Endometrial microvascular endothelial cells (primary cell): ENCODE data around the gene ZNF583. TPM values are rescaled to one million over a fixed set of nuclear protein-coding genes. Genes with fewer than 3 reads are reported as not detected.

Experiments
- in situ Hi-C: cut with HindIII; loops from 2 replicates; pipeline ENCODE4 v1.10.0; 2017; ENCODE audit warnings: low sequenced_read_pairs, low pct_unique_long_range_greater_than_20kb; ENCODE audit errors: inconsistent ontology term
- total RNA-seq: library from RNA; depleted of rRNA; stranded (reverse); fragments of >200 nt; gene quantifications from one replicate; pipeline ENCODE4 v1.2.3, GENCODE V29; 2015; ENCODE audit errors: inconsistent ontology term

Gene ZNF583
- total RNA-seq, 1 donor from 2014 or later = 1.6 TPM

DNA sequence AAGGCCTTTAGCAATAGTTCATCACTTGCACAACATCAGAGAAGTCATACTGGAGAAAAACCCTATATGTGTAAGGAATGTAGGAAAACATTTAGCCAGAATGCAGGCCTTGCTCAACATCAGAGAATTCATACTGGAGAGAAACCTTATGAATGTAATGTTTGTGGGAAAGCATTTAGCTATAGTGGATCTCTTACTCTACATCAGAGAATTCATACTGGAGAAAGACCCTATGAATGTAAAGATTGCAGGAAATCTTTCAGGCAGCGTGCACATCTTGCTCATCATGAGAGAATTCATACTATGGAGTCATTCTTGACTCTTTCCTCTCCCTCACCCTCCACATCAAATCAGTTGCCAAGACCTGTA is 19.8 kb downstream of the ZNF583 start:
- in situ Hi-C loops = no loop called here

DNA sequence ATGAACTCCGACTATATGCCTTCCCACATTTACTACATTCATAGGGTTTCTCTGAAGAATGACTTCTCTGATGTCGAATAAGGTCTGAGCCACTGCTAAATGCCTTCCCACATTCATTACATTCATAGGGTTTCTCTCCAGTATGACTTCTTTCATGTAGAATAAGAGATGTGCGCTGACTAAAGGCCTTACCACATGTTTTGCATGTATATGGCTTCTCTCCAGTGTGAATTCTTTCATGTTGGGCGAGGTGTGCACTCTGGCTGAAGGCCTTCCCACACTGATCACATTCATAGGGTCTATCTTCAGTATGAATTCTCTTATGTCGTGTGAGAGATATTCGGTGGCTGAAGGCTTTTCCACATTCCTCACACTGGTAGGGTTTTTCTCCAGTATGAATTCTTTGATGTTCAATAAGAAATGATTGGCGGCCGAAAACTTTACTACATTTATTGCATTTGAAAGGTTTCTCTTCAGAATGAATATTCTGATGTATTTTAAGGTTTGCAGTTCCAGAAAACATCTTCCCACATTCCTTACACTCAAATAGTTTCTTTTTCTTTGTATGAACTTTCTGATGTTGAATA is 37.2 kb downstream of the ZNF583 start:
- in situ Hi-C loops = no loop called here

DNA sequence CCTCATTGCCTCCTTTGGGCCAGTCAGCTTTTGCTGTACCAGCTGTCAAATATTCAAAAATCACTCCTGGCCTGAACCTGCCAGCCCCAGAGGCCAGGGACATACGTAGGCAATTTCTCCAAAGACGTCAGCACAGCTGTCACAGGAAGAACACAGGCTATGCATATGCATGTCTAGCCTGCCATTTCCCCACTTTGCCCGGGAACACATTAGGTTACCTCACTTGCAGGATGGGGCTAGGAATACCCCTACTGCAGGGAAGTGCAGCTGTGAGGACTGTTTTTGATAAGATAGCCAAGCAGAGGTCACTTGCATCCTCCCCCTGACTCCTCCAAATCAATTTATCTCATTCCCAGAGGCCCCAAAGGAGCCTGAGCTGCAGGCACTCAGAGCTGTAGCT is 70.2 kb downstream of the ZNF583 start:
- in situ Hi-C loops = no loop called here

DNA sequence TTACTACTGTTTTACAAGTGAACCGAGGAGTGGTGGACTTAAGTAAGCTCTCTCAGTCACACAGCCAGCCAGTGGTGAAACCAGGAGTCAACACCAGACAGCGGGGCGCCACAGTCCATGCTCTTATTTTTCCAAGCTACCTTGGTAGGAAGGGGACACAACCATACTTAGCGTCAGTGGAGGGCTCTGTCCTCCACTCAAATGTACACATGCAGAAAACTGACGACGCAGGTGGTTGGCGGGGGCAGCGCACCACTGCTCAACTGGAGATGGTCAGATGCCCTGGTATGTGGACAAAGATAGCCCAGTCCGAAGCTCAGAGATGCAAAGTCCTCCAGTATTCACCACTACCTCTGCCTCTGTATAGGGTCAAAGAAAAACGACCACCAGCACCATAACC is 72.0 kb downstream of the ZNF583 start:
- in situ Hi-C loops = no loop called here

Other genes starting within 250 kb of the ZNF583 start
- gene GALP, start 228.3 kb upstream of the ZNF583 start, total RNA-seq = not detected
- not detected for gene ZSCAN5B, start 206.5 kb upstream of the ZNF583 start, total RNA-seq
- not detected for gene ZSCAN5C, start 202.1 kb upstream of the ZNF583 start, total RNA-seq
- gene EDDM13, start 131.6 kb upstream of the ZNF583 start, total RNA-seq = not detected
- gene ZSCAN5A, start 89.5 kb upstream of the ZNF583 start, total RNA-seq = 10.4 TPM
- 3.1 TPM for gene ZNF582, start 10.8 kb upstream of the ZNF583 start, total RNA-seq
- not detected for gene ZNF667, start 73.0 kb downstream of the ZNF583 start, total RNA-seq
- gene ZNF471, start 103.5 kb downstream of the ZNF583 start, total RNA-seq = 0.84 TPM
- 2.6 TPM for gene ZFP28, start 134.6 kb downstream of the ZNF583 start, total RNA-seq
- 1.4 TPM for gene ZNF470, start 163.1 kb downstream of the ZNF583 start, total RNA-seq
- gene ZNF71, start 191.0 kb downstream of the ZNF583 start, total RNA-seq = 7.5 TPM
- gene SMIM17, start 238.8 kb downstream of the ZNF583 start, total RNA-seq = 2.1 TPM